ENCODE results near the gene GRAMD2A. TPM values are rescaled to one million over a fixed set of nuclear protein-coding genes. Genes with fewer than 3 reads are reported as not detected.
A peak's percentile ranks its signal among the peaks of the same experiment; 100 is the strongest.

Gene GRAMD2A
- total RNA-seq, 2 donors from 2014 or later: 2.0 TPM

DNA sequence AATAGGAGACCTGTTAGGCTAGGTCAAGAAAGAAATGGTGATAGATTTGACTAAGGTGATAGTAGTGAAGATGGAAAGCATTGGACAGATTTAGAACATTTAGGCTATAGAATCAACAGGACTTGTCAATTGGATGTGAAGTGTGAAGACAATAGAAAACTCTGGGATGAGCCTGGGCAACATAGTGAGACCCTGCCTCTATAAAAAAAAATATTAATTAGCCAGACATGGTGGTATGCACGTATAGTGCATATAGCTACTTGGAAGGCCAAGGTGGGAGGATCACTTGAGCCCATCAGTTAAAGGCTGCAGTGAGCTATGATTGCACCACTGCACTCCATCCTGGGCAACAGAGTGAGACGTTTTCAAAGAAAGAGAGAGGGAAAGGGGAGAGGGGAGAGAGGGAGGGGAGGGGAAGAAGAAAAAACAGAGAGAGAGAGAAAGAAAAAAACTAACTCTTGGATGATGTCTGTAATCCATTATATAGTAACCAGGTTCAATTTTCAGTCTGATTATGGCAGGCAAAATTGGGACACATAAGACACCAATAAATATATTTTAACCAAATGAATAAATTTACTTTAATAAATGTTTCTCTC lies 69.8 kb downstream of the GRAMD2A start:
- H3K27ac Mint-ChIP-seq: no peak overlapping the region
- no peaks in the 10 kb centered on the region for H3K9me3 ChIP-seq (ENCODE audit: control insufficient read depth, low read length)
- TF ChIP-seq, protein P1, sequence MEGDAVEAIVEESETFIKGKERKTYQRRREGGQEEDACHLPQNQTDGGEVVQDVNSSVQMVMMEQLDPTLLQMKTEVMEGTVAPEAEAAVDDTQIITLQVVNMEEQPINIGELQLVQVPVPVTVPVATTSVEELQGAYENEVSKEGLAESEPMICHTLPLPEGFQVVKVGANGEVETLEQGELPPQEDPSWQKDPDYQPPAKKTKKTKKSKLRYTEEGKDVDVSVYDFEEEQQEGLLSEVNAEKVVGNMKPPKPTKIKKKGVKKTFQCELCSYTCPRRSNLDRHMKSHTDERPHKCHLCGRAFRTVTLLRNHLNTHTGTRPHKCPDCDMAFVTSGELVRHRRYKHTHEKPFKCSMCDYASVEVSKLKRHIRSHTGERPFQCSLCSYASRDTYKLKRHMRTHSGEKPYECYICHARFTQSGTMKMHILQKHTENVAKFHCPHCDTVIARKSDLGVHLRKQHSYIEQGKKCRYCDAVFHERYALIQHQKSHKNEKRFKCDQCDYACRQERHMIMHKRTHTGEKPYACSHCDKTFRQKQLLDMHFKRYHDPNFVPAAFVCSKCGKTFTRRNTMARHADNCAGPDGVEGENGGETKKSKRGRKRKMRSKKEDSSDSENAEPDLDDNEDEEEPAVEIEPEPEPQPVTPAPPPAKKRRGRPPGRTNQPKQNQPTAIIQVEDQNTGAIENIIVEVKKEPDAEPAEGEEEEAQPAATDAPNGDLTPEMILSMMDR (conservative IDR thresholded peaks at IDR 0.05): no peak
- no peaks in the 10 kb centered on the region for H3K4me1 Mint-ChIP-seq
- H3K4me1 ChIP-seq (ENCODE audit: control insufficient read depth, insufficient read depth, low read length): no peaks in the 10 kb centered on the region
- DNase-seq: no peak
- H3K36me3 ChIP-seq (ENCODE audit: control insufficient read depth, insufficient read depth, low read length): no peaks in the 10 kb centered on the region
- no peak overlapping the region for H3K27ac ChIP-seq (ENCODE audit: low read depth, low read length)
- no peaks in the 10 kb centered on the region for H3K27me3 Mint-ChIP-seq (ENCODE audit: insufficient read depth)
- H3K4me3 ChIP-seq (ENCODE audit: low read length): no peak overlapping the region
- no peak overlapping the region for H3K9ac ChIP-seq (ENCODE audit: extremely low read depth, low read length, poor library complexity, severe bottlenecking)
- WGBS, 2 experiments (ENCODE audit: insufficient coverage in 1 of 2, insufficient read length in 1 of 2): 80 to 81% methylated on average over 2 of the region's 2 CpGs
- no peaks in the 10 kb centered on the region for H3K36me3 Mint-ChIP-seq (ENCODE audit: low read depth)
- no peaks in the 10 kb centered on the region for H3K27me3 ChIP-seq (ENCODE audit: control insufficient read depth, insufficient read depth, low read length, poor library complexity, severe bottlenecking)
- no peak overlapping the region for H3K4me3 Mint-ChIP-seq
- no peaks in the 10 kb centered on the region for H3K9me3 Mint-ChIP-seq

DNA sequence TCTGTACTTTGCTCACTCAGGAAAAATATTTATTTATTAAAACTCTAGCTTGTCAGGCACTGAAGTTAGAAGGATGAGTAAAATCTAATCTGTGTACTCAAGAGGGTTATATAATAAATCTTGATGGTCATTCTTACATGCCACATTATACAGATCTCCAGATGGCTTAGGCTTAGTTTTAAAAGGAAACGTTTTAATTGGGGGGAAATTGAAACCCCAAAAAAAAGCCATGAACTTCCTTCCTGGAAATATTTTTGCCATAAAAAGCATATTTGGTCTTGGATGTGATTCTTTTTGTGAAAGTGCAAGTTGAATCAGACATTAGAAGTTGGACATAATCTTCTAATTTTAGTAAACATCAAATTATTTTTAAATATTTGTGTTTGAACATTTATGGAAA lies 73.4 kb downstream of the GRAMD2A start:
- H3K4me1 Mint-ChIP-seq: peaks cover 7% of the 10 kb centered on the region
- no peaks in the 10 kb centered on the region for H3K27me3 Mint-ChIP-seq (ENCODE audit: insufficient read depth)
- Histone ChIP-seq H3K36me3 (ENCODE audit: control insufficient read depth, insufficient read depth, low read length) (no peaks in the 10 kb centered on the region), H3K4me1 (ENCODE audit: control insufficient read depth, insufficient read depth, low read length) (peaks cover 3% of the 10 kb centered on the region), H3K4me3 (ENCODE audit: low read length) (no peak overlapping the region), H3K27ac (ENCODE audit: low read depth, low read length) (no peak overlapping the region), H3K9ac (ENCODE audit: extremely low read depth, low read length, poor library complexity, severe bottlenecking) (no peak overlapping the region), H3K27me3 (ENCODE audit: control insufficient read depth, insufficient read depth, low read length, poor library complexity, severe bottlenecking) (no peaks in the 10 kb centered on the region), H3K9me3 (ENCODE audit: control insufficient read depth, low read length) (no peaks in the 10 kb centered on the region)
- H3K27ac Mint-ChIP-seq: no peak overlapping the region
- H3K9me3 Mint-ChIP-seq: no peaks in the 10 kb centered on the region
- TF ChIP-seq, protein P1 (conservative IDR thresholded peaks at IDR 0.05): no peak
- 89% methylated on average over 1 of the region's 1 CpG; no CpG with 5 or more reads in 1 of the 2 experiments for WGBS, 2 experiments (ENCODE audit: insufficient coverage in 1 of 2, insufficient read length in 1 of 2)
- DNase-seq: no peak
- H3K4me3 Mint-ChIP-seq: no peak overlapping the region
- H3K36me3 Mint-ChIP-seq (ENCODE audit: low read depth): no peaks in the 10 kb centered on the region

DNA sequence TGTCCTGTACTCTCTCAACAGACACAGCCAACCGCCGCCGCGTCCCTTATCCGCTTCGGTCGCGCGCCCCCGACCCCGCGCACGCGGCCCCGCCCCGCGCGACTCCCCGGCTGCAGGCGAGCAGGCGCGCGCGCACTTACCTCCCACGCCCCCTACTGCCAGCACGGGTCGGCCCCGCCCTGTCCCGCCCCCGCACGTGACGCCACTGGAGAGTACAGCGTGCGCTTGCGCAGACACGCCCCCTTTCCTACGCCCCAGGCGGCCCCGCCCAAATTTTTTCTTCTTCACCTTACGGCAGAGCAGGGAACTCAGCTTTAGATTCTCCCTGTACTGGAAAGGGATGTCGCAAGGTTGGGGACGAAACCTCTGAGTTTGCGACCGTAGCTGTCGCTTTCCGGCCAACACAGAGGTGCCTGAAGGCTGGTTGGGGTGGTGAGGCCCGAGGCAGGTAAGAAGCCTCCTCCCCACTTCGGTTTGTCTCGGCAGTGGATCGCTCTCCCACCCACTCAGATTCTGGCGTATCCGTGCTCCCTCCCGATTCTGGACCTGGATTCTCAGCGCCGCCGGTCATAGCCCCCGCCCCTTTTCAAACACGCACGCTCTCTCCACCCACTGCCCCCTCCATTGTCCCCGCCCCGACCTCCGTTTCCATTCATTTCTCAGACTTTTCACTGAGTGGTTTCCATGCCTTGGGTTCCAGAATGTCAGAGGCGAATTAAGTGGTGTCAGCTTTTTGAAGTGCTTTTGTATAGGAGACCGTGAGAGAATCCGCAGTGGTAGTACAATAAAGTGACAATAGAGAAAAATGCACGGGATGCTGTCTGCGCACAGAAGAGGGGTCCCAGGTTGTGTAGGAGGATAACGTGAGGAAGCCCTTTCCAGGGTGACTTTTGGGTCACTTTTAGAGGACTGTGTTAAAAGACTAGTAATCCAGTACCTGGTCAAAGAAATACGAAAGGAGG lies 79.3 kb downstream of the GRAMD2A start, which contains the start of the genes MYO9A and SENP8:
Gene MYO9A, minus strand, starts transcription at position 134 of the 962 bp plus-strand sequence. CDS start 71,587 bp downstream, outside the sequence.
Gene SENP8, plus strand, starts transcription at position 387 of the 962 bp plus-strand sequence. CDS start 21,221 bp downstream, outside the sequence.
- Mint-ChIP-seq H3K27me3 (ENCODE audit: insufficient read depth) (no peaks in the 10 kb centered on the region), H3K4me3 (peak within 1 kb of the TSS; percentile 95), H3K9me3 (no peaks in the 10 kb centered on the region), H3K36me3 (ENCODE audit: low read depth) (no peaks in the 10 kb centered on the region), H3K27ac (peak within 1 kb of the TSS; percentile 99), H3K4me1 (peaks cover 31% of the 10 kb centered on the region)
- Histone ChIP-seq H3K4me3 (ENCODE audit: low read length) (peak within 1 kb of the TSS; percentile 96), H3K36me3 (ENCODE audit: control insufficient read depth, insufficient read depth, low read length) (no peaks in the 10 kb centered on the region), H3K27ac (ENCODE audit: low read depth, low read length) (peak within 1 kb of the TSS; percentile 85), H3K9ac (ENCODE audit: extremely low read depth, low read length, poor library complexity, severe bottlenecking) (peak within 1 kb of the TSS; percentile 68), H3K27me3 (ENCODE audit: control insufficient read depth, insufficient read depth, low read length, poor library complexity, severe bottlenecking) (no peaks in the 10 kb centered on the region), H3K4me1 (ENCODE audit: control insufficient read depth, insufficient read depth, low read length) (peaks cover 3% of the 10 kb centered on the region), H3K9me3 (ENCODE audit: control insufficient read depth, low read length) (no peaks in the 10 kb centered on the region)
- TF ChIP-seq, protein P1 (conservative IDR thresholded peaks at IDR 0.05): peak; percentile 35
- DNase-seq: peak; percentile 99
- WGBS, 2 experiments (ENCODE audit: insufficient coverage in 1 of 2, insufficient read length in 1 of 2): 1 to 3% methylated on average over 38 to 69 of the region's 69 CpGs
